Subcutaneous adipose tissue (tissue), 4 donors: ENCODE results near the gene CTSK. TPM values are rescaled to one million over a fixed set of nuclear protein-coding genes. Genes with fewer than 3 reads are reported as not detected.

ENCODE experiments used
- total RNA-seq, 4 donors: library from RNA; depleted of rRNA; stranded (reverse); fragments of >200 nt; gene quantifications; one replicate each; pipeline ENCODE4 v1.1.0, GENCODE V29; 2016
- TF ChIP-seq, protein P1 (sequence below): fragments of 450-650 bp; IDR thresholded peaks from one replicate; pipeline ENCODE4 v1.5.1; 2016; ENCODE audit warnings: low read depth, mild to moderate bottlenecking, control low read depth, antibody characterized with exemption, moderate library complexity

Gene CTSK
- total RNA-seq, 4 donors from 2014 or later: 77.2 to 290 (median 235) TPM

DNA sequence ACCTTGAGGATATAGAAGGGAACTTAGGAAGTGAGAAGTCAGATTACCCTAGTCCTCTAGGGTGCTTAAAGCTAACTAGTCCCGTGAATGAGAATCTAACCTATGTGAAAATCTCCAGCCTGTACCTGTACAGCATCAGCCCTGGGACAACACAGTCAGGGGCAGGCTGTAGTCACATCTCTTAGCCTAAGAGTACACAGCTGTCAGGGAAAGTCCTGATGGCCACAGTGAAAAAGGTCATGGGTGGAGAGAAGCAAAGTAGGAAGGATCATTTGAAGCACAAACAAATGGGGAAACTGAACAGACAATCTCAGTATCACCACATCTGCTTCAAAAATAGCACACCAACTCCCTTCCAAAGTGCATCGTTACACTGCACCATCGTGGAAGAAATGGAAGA lies 11.7 kb downstream of the CTSK start:
- TF ChIP-seq, protein P1, sequence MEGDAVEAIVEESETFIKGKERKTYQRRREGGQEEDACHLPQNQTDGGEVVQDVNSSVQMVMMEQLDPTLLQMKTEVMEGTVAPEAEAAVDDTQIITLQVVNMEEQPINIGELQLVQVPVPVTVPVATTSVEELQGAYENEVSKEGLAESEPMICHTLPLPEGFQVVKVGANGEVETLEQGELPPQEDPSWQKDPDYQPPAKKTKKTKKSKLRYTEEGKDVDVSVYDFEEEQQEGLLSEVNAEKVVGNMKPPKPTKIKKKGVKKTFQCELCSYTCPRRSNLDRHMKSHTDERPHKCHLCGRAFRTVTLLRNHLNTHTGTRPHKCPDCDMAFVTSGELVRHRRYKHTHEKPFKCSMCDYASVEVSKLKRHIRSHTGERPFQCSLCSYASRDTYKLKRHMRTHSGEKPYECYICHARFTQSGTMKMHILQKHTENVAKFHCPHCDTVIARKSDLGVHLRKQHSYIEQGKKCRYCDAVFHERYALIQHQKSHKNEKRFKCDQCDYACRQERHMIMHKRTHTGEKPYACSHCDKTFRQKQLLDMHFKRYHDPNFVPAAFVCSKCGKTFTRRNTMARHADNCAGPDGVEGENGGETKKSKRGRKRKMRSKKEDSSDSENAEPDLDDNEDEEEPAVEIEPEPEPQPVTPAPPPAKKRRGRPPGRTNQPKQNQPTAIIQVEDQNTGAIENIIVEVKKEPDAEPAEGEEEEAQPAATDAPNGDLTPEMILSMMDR: no peak

DNA sequence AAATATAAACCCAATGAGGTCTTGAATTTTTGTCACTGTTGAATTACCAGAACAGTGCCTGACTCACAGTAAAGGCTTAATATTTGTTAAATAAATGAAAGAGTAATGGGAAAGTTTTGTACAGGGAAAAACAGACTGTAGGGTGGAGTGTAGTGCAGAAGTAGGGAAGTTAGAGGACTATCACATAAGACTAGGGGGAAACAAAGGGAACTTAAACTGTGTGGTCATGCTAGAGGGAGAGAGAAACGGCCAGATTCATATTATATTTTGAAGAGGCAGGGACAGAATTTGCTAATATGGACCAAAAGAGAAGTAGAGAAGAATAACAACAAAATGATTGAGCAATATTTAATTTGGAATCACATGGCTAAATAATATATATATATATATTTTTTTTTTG lies 14.8 kb downstream of the CTSK start:
- TF ChIP-seq, protein P1: no peak

DNA sequence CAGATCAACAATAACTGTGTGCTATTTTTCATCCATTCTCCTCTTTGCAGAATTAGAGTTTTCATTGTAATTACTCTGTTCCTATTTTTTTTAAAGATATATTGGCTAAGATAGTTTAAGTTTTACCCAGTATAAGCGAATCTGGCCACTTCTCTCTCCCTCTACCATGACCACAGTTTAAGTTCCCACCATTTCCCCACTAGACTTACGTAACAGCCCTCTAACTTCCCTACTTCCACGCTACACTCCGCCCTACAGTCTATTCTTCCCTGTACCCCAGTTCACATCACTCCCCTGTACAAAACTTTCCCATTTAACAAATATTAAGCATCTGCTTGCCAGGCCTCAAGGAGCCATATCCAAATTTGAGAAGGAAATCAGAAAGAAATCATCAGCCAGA lies 16.5 kb downstream of the CTSK start:
- TF ChIP-seq, protein P1: no peak

DNA sequence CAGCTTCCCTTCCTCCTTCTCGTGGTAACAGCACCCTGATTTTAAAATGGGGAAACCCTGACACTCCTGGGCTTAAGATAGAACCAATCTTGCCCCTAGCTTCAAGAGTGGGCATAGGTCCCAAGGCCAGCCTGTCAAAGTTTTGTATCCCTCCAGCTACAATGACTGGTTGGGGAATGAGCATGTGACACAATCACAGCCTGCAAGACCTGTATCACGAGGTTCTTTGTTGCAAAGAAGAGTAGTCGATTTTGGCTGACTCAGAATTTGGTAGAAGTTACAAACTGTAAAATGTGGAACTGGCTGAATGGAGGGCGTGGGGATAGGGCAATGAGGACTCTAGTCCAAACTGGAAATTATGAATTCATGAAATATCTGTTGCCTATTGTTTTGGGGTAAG lies 18.7 kb downstream of the CTSK start:
- TF ChIP-seq, protein P1: no peak

DNA sequence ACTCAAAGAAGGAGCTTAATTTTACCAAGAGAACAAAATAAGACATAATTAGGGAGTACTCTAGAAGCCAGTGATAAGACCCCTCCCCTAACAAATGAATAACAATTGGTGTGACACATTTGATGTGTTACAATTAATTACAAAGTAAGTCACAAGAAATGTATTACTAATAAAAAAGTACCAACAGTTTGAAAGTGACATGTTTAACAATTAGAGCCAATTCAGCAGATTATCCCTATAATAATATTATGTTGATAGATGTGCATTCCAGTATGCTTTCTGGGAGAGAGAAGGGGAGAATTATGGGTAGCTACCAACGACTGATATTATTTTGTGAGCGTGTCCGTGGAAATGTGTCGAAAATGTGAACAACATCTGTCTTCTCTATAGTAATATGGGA lies 19.1 kb downstream of the CTSK start:
- TF ChIP-seq, protein P1: no peak

DNA sequence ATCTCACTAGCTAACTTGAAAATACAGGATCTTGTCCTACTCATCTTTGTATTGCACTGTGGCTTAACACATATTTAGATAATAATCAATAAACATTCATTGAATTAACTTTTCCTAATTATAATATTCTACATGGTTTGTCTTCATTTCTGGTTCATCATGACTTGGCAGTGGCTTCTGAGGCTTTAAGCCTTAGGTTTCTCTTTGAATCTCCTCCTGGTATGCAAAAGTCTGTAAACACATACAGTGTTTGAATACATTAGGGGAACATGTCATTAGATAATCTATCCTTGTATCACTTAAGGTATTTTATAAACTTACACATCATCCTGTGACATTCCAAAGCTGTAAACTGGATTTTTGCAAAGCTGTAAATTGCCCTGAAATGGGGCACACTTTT lies 20.6 kb downstream of the CTSK start:
- TF ChIP-seq, protein P1: no peak

DNA sequence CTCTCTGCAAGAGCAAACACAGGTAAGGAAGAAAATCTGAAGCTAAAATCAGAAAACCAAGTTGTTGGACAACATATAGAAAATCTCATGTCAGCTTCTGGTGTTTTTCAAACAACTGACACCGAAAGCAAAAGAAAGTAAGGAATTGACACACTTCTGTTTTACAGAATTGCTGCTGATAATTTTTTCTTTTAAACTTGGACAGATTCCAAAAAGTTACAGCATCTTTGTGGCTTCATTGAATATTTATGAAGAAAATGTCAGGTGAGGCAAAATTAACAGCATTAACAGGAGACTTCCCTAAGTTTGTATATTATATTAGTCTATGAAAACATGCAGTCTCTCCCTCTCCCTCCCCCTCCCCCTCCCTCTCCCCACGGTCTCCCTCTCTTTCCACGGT lies 27.6 kb downstream of the CTSK start:
- TF ChIP-seq, protein P1: no peak

DNA sequence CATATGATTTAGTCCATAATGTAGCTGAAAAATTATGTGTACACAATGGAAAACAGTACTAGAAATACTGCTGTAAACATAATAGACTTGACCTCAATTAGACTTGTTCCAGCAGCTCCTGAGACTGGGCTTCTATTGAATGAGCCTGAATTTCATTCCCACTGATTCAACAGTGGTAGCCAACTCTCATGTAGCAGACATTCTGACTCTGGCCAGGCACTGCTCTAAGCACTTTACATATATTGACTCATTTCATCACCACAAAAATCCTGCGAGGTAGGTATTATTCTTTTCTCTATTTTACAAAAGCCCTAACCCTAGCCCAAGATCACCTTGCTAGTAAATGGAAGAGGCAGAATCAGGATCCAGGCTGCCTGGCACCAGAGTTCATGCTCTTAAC lies 29.7 kb downstream of the CTSK start:
- TF ChIP-seq, protein P1: no peak
